IPS-NIHi11 (cell line): ENCODE results near the gene VGLL3.
"Not testable (repeated sequence)": the region's sequence is repeated elsewhere in the genome, so short reads cannot be mapped to it uniquely, and the experiment has no call there.

Experiments
- DNase-seq: peaks from one replicate; pipeline ENCODE4 v3.0.0; 2012; ENCODE audit warnings: mixed read lengths, low spot score

The VGLL3 gene

GRCh38 chr3:86989611-86990010 is 1.3 kb downstream of the VGLL3 start:
- no peak for DNase-seq

DNA sequence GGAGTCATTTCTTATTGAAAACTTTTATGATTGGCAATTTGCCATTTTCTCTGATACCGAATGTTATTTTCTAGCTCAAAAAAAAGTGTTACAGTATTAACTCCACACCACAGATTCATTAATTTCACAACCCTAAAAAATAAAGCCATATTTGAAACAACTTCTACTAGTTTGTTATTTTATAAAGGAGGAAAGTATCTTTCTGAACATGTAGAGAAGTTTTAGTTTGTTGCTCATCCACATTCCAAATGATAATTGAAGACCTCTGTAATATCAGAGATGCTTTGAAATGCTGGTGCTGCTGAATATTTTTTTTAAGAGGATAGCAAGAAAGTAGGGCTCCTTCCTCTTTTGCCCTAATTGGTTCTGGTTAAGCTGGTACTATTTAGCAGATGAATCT is 1.9 kb downstream of the VGLL3 start:
- DNase-seq = no peak

- no peak for DNase-seq
These were observed 2.7 kb downstream of the VGLL3 start for GRCh38 chr3:86988235-86988634.

DNA sequence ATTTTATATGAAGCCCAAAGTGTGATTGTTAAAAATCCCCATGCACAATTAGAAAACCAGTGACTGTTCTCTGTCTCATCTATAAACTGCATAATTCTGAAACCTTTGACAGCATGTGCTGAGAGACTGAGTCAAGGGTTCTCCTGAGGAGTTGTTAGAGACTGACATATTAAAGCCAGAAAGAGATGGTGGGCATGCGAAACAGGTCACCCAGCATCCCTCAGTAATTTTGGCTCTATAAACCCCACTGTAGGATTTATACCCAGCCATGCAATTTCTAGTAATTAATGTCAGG is 3.6 kb downstream of the VGLL3 start:
- no peak for DNase-seq

- DNase-seq = no peak
These were observed 4.1 kb downstream of the VGLL3 start for GRCh38 chr3:86986671-86987420.

DNA sequence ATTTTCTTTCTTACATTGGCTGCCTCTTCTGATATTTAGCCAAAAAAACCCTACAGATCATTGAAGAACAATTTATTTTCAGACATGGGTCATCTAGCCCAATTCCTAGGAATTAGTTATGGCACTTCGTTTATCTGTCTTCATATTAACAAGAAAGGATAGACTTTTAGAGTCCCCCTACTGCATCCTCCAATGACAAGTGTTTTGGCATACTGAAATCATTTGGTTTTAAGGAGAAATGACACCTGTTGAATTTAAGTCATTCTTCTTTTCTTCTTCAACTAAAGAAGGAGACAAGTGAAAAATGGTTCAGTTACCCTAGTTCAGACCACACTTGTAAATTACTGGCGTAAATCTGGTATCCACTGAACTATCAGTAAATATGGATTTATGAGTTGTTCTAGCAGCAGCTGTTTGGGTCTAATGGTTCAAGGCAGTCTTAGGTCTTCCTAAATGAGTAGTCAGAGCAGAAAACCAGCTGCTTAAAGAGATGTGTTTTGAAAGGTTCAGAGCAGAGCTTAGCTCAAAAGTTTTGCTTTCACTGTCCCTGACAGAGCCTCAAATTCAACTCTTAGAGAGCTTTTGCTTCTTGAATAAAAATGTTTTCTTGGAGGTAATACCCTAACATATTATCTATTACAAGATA is 5.6 kb downstream of the VGLL3 start:
- DNase-seq = no peak

DNA sequence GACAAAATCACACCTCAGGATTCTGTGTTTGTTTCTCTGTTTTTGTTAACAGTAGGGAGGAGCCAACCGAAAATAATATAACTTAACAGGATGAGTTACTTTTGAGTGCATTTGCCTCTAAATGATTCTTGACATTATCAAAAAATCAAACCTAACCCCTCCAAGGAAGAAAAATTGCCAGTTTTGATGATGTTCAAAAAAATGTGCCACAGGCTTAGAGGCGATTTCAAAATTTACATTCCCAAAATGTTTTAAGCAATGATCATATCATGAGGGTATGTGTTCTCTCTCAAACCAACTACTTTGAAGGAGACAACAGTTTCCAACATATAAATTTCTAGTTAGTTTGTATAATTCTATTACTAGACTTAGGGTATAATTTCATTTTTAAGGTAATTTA is 6.7 kb downstream of the VGLL3 start:
- no peak for DNase-seq

- DNase-seq = no peak
These were observed 8.1 kb downstream of the VGLL3 start for GRCh38 chr3:86982883-86983282.

- no peak for DNase-seq
These were observed 12.8 kb downstream of the VGLL3 start for GRCh38 chr3:86978111-86978551.

DNA sequence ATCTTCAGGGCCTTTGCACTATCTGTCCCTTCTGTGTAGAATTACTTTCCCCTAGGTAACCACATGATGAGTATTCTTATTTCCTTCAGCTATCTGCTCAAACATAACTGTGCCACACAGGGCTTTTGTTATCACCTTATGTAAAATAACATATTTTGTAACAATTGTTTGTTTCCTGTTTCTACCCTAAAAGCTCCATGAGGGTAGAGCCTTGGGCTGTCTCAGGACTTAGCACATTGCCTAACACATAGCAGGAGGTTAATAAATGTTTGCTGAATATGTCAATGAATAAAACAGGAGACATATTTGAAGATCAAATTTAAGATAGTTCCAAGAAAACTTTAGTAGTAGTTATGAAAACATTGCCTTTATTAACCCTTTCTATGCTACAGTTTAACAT is 14.7 kb downstream of the VGLL3 start:
- no peak for DNase-seq

DNA sequence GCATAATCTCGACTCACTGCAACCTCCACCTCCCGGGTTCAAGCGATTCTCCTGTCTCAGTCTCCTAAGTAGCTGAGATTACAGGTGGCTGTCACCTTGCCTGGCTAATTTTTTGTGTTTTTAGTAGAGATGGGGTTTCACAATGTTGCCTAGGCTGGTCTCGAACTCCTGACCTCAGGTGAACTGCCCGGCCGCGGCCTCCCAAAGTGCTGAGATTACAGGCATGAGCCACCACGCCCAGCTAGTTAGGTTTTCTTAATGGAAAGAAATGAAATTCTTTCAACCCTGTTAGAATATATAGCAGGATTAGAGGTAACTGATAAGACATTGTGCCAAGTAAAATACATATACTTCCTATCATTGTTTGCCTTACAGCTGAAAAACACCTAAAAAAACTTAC is 16.8 kb downstream of the VGLL3 start:
- DNase-seq = not testable (repeated sequence)

- DNase-seq = no peak
These were observed 17.5 kb downstream of the VGLL3 start for GRCh38 chr3:86973440-86973839.

GRCh38 chr3:86969500-86970189 is 21.3 kb downstream of the VGLL3 start:
- peak; percentile 69 for DNase-seq

- no peak for DNase-seq
These were observed 22.6 kb downstream of the VGLL3 start for GRCh38 chr3:86968244-86968932.

DNA sequence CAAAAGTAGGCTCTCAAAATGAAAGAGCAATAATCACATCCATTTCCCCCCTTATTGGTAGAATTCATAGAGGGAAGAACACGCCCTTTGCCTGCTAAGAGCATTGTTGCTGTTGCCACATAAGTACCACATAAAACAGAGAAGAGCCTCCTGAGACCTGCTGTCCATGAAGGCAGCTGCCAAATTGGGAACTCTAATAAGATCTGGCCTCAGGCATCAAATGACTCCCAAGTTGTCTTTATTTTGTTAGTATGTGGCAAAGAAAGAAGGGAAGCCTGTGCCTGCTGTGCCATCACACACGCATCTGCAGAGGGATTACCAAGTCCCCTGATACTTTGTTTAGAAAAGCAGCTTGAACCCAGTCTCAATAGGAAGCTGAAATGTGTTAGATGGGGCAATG is 23.9 kb downstream of the VGLL3 start:
- peak; percentile 9 for DNase-seq

DNA sequence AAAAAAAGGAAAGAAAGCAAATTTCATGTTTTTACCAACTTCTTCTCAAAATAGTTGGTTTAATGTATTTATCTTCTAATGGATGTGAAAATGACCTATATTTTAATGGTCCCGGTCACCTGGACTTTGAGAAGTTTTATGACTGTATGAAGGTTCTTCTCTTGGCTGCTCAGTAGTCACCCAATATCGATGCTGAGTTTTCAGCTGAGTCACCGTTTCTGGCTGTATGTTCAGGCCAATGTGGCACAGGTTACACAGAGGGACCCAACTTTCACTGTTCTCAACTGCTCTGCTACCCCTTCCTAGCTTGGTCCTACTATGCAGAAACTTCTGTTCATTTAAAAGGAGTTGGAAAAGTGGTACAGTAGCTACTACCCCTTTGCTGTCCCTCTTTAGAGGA is 25.8 kb downstream of the VGLL3 start:
- DNase-seq = no peak

DNA sequence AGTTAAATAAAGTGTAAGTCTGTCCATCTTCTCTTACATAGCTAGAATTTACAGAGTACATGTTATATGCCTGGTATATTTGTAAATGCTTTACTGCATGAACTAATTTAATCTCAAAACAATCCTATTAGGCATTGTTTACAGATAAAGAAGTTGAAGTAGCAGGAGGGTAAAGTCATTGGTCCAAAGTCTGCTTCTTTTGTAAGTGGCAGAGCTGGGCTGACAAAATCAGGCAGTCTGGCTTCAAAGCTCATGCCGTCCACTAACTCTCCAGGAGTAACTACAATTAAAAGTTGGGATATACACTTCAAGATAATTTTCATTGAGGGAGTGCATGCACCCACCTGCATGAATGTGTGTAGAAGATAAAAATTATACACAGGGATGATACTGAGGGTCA is 27.3 kb downstream of the VGLL3 start:
- no peak for DNase-seq

DNA sequence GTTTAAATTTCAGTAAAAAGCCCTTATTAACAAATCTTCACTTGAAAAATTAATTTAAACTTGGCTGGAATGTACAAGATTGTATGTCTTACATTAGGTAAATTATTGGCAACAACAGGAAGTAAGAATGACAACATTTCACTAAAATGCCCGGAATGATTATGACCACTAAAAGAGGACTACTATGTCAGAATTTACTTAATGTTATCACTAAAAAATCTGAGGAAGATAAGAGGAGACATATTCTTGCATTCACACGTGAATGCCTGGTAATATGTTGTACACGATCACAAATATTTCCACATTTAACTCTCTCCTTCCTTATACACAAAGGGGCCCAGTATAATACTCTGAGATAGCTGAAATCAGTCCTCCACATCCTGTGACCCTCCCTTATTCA is 29.7 kb downstream of the VGLL3 start:
- no peak for DNase-seq

GRCh38 chr3:86960550-86960949 is 30.4 kb downstream of the VGLL3 start:
- no peak for DNase-seq

- peak; percentile 11 for DNase-seq
These were observed 32.4 kb downstream of the VGLL3 start for GRCh38 chr3:86958534-86958933.

GRCh38 chr3:86954747-86955146 is 36.2 kb downstream of the VGLL3 start:
- no peak for DNase-seq

DNA sequence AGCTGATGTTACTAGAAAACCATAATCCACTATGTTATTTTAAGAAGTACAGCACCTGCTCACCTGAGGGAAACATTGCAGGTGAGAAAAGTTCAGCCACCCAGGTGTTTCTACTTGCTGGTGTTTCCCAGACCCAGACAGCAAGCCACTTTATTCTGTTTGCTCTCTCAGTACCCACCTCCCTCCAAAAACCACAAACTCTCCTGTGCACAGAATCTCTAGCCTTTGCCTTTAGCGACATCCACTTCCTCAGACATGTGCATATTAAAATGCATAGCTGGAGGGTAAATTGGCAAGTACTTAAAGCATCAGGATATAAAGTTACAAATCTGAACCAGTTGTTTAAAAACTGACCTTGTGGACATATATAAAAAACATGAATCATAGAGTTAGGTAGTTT is 36.7 kb downstream of the VGLL3 start:
- no peak for DNase-seq

DNA sequence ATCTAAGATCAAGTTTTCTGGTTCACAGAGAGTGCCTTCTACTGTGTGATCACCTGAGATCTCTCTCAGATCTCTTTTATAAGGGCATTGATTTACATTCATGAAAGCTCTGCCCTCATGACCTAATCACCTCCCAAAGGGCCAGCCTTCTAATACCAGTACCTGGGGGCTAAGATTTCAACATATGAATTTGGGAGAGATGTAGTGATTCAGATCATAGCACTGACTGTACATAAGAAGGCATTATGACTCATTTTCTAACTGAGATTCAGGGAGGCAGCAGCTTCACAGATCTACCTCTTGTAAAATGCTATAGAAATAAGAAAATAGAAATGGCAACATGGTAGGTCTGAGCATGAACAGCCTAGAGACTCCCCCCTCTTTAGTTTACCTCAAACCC is 39.6 kb downstream of the VGLL3 start:
- DNase-seq = no peak
